ENCODE data around the gene TTC7B. TPM values are rescaled to one million over a fixed set of nuclear protein-coding genes. Genes with fewer than 3 reads are reported as not detected.
"Not testable (repeated sequence)": the region's sequence is repeated elsewhere in the genome, so short reads cannot be mapped to it uniquely, and the experiment has no call there.

Gene TTC7B
- total RNA-seq, 3 donors from 2014 or later: 5.0 to 6.0 (median 5.1) TPM

DNA sequence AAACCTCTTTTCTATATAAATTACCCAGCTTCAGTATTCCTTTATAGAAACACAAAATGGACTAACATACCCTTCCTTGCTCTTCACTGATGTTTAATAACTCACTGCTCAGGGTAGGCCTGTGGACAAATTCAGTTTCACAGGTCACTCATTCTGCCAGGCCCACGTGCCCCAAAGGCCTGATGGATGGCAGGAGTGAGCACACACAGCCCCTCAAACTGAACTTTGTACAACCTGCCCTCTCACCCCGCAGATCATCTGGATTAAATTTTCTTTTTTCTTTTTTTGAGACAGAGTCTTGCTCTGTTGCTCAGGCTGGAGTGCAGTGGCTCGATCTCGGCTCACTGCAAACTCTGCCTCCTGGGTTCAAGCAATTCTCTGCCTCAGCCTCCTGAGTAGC is 24.4 kb upstream of the TTC7B start:
- not testable (repeated sequence) for H3K36me3 Mint-ChIP-seq (ENCODE audit: insufficient read depth); DNase-seq; H3K4me3 Mint-ChIP-seq; H3K9me3 Mint-ChIP-seq; H3K27me3 Mint-ChIP-seq (ENCODE audit: low read depth); ATAC-seq
- peaks cover 15% of the 10 kb centered on the region for H3K4me1 Mint-ChIP-seq (ENCODE audit: low read depth)

DNA sequence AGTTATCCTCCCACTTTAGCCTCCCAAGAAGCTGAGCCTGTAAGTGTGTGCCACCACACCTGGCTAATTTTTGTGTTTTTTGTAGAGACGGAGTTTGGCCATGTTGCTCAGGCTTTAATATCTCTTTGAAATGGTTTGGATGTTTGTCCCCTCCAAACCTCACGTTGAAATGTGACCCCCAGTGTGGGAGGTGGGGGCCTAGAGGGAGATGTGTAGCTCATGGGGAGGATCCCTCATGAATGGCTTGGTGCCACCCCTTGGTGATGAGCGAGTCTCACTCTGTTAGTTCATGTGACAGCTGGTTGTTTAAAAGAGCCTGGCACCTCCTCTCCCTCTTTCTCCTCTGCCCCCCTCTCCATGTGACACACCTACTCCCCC is 23.6 kb upstream of the TTC7B start:
- DNase-seq: no peak
- no peak for ATAC-seq
- H3K36me3 Mint-ChIP-seq (ENCODE audit: insufficient read depth): no peaks in the 10 kb centered on the region
- no peaks in the 10 kb centered on the region for H3K9me3 Mint-ChIP-seq
- H3K4me1 Mint-ChIP-seq (ENCODE audit: low read depth): peaks cover 18% of the 10 kb centered on the region
- H3K4me3 Mint-ChIP-seq: no peak overlapping the region
- no peaks in the 10 kb centered on the region for H3K27me3 Mint-ChIP-seq (ENCODE audit: low read depth)

DNA sequence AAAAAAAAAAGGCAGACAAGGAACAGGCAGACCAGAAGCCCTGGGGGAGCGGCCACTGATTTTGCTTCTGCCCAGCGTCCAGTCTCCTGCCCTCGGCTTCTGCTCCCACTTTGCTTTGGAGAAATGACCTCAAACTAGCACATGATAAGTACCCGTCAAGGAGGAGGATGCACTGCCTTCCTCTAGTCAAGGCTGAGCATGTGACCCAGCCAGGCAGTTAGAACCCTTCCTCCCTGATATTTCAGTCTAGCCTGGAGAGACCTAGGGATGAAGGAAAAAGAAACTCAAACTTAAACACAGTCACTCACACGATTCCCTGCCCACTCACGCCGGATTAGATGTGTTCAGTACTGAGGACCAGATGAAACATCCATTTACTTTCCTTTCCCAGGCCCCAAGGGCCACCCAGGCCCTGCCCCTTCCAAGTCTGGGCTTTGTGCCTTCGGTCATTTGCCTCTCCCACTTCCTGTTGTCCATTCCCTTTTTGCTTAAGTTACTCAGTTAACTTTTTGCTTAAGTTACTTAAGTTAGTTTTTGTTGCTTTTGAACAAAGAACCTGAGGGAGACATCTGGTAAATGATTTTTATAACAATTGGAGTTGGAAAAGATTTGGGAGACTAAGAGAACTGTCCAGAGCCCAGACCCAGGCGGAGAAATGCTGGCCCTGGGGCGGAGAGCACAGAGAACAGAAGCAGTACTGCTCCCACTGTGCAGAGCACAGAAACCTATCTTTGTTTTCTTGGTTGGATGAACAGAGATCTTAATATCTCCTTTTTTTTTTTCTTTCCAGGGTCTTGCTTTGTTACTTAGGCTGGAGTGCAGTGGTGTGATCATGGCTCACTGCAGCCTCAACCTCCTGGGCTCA is 23.0 kb upstream of the TTC7B start:
- H3K27me3 Mint-ChIP-seq (ENCODE audit: low read depth): no peaks in the 10 kb centered on the region
- peaks cover 19% of the 10 kb centered on the region for H3K4me1 Mint-ChIP-seq (ENCODE audit: low read depth)
- no peaks in the 10 kb centered on the region for H3K9me3 Mint-ChIP-seq
- H3K4me3 Mint-ChIP-seq: no peak overlapping the region
- H3K36me3 Mint-ChIP-seq (ENCODE audit: insufficient read depth): no peaks in the 10 kb centered on the region
- no peak for ATAC-seq
- DNase-seq: no peak

DNA sequence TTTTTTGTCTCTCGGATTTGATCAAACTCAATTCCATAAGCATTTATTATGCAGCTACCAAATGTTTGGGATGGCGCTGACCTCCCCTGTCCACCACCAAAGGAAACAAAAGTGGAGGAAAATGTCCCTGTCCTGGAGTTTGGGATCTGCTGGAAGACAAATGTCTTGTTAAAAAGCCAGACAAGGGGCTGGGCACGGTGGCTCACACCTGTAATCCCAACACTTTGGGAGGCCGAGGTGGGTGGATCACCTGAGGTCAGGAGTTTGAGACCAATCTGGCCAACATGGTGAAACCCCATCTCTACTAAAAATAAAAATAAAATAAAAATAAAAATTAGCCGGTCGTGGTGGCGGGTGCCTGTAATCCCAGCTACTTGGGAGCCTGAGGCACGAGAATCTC is 22.3 kb upstream of the TTC7B start:
- DNase-seq; H3K36me3 Mint-ChIP-seq (ENCODE audit: insufficient read depth); H3K4me3 Mint-ChIP-seq; H3K27me3 Mint-ChIP-seq (ENCODE audit: low read depth); H3K9me3 Mint-ChIP-seq; ATAC-seq: not testable (repeated sequence)
- peaks cover 19% of the 10 kb centered on the region for H3K4me1 Mint-ChIP-seq (ENCODE audit: low read depth)

DNA sequence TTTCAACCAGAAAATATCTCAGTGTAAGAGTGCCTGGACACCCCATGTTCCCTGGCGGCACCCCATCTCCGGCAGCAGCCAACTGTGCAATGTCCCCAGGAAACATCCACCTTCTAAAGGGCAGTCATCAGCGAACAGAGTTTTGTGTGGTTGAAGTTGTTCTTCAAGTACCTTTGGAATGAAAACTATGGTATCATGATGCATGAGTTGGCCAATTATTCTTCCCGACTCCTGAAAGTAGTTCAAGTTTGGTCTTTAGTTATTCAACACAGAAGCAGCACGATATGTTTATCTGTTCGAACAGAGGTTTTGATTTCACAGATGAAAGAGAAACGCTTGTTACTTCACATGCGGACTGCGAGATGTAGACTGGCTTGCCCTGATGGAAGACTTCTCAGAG is 21.1 kb upstream of the TTC7B start:
- Mint-ChIP-seq H3K4me1 (ENCODE audit: low read depth) (peaks cover 14% of the 10 kb centered on the region), H3K4me3 (no peak overlapping the region), H3K9me3 (no peaks in the 10 kb centered on the region), H3K27me3 (ENCODE audit: low read depth) (no peaks in the 10 kb centered on the region), H3K36me3 (ENCODE audit: insufficient read depth) (no peaks in the 10 kb centered on the region)
- ATAC-seq (no peak), DNase-seq (no peak)

DNA sequence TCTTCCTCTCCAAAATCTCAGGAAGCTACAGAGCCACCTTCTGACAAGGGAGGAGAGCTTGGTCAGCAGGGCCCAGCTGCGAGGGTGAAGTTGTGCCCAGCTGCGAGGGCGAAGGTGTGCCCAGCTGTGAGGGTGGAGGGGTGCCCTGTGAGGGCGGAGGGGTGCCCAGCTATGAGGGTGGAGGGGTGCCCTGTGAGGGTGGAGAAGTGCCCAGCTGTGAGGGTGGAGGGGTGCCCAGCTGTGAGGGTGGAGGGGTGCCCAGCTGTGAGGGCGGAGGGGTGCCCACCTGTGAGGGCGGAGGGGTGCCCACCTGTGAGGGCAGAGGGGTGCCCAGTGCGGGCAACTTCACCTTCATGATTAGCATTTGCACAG is 20.4 kb upstream of the TTC7B start:
- H3K4me3 Mint-ChIP-seq: no peak overlapping the region
- H3K4me1 Mint-ChIP-seq (ENCODE audit: low read depth): peaks cover 14% of the 10 kb centered on the region
- no peaks in the 10 kb centered on the region for H3K27me3 Mint-ChIP-seq (ENCODE audit: low read depth)
- H3K36me3 Mint-ChIP-seq (ENCODE audit: insufficient read depth): no peaks in the 10 kb centered on the region
- no peak for DNase-seq
- no peaks in the 10 kb centered on the region for H3K9me3 Mint-ChIP-seq
- peak in 1 of 2 donors; percentile 21 for ATAC-seq

DNA sequence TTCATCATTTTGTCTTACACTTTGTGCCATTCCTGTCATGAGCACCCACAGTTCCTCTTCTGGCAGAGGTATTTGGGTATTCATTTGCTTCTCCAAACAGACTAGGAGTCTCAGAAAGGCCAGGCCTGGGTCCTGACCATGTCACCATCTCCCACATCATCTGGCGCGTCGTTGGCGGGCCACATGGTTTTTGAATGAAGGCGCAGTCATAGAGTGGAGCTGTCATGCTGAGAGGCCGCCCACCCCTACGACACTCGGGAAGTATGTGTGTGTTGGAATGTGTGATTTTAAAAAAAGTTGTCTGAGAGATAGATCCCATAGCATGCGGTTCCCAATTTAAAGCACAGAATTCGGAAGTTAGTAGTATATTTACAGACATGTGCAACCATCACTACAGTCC is 15.6 kb upstream of the TTC7B start:
- Mint-ChIP-seq H3K4me3 (no peak overlapping the region), H3K36me3 (ENCODE audit: insufficient read depth) (no peaks in the 10 kb centered on the region), H3K27me3 (ENCODE audit: low read depth) (no peaks in the 10 kb centered on the region), H3K4me1 (ENCODE audit: low read depth) (peaks cover 28% of the 10 kb centered on the region), H3K9me3 (no peaks in the 10 kb centered on the region)
- ATAC-seq (no peak), DNase-seq (no peak)

DNA sequence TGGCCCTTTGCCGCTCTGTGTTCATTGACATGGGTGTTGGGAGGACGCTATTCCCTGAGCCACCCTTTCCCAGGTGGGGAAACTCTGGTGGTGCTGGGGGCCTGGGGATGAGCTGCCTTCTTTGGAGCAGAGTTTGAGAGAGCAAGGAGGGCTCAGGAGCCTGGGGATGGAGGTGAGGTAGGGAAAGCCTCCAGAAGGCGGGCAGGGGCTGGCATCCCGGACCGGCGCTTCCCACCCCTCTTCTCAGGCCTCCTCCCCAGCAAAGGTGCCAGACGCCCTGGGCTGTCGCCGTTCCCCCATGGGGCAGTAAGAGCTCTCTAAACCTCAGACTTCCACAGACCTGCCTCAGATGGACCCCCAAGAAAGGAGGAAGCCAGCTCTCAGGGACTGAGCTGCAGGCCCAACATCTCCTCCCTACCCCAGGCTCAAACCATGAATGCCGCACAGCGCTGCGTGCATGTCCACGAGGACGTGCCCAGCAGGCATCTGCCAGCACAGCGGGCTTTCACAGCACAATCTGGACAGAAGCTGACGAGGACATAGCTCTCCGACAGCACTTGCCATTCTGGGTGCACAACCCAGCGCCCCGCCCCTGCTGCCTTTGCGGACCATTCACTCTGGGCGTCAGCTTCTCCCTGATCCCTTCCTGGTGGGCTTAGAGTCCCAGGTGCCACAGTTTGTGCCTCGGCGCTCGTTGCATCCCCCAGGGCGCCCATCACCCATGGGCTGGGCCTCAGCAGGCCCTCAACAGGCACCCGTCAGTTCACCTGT is 14.9 kb upstream of the TTC7B start:
- Mint-ChIP-seq H3K9me3 (no peaks in the 10 kb centered on the region), H3K27me3 (ENCODE audit: low read depth) (no peaks in the 10 kb centered on the region), H3K36me3 (ENCODE audit: insufficient read depth) (no peaks in the 10 kb centered on the region), H3K4me3 (no peak overlapping the region), H3K4me1 (ENCODE audit: low read depth) (peaks cover 24% of the 10 kb centered on the region)
- ATAC-seq (no peak), DNase-seq (no peak)

DNA sequence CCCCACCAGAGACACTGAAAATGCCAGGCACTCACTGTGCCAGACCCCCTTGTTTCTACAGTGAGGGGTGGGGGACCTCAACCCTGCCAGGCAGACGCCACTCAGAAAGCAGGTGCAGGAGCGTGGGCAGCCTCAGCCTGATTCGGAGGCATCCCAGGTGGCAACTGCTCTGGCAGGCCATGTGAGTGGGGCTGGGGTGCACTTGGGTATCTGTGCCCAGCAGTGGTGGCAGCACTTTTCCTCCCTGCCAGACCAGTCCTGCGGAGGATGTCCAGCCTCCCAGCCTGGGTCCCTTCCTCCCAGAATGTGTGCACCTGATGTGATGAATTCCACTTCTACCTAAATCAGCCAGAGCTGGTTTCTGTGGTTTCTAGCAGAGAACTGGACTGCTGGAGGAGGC is 13.4 kb upstream of the TTC7B start:
- H3K27me3 Mint-ChIP-seq (ENCODE audit: low read depth): no peaks in the 10 kb centered on the region
- no peaks in the 10 kb centered on the region for H3K9me3 Mint-ChIP-seq
- no peaks in the 10 kb centered on the region for H3K36me3 Mint-ChIP-seq (ENCODE audit: insufficient read depth)
- DNase-seq: no peak
- H3K4me3 Mint-ChIP-seq: no peak overlapping the region
- peaks cover 16% of the 10 kb centered on the region for H3K4me1 Mint-ChIP-seq (ENCODE audit: low read depth)
- no peak for ATAC-seq

DNA sequence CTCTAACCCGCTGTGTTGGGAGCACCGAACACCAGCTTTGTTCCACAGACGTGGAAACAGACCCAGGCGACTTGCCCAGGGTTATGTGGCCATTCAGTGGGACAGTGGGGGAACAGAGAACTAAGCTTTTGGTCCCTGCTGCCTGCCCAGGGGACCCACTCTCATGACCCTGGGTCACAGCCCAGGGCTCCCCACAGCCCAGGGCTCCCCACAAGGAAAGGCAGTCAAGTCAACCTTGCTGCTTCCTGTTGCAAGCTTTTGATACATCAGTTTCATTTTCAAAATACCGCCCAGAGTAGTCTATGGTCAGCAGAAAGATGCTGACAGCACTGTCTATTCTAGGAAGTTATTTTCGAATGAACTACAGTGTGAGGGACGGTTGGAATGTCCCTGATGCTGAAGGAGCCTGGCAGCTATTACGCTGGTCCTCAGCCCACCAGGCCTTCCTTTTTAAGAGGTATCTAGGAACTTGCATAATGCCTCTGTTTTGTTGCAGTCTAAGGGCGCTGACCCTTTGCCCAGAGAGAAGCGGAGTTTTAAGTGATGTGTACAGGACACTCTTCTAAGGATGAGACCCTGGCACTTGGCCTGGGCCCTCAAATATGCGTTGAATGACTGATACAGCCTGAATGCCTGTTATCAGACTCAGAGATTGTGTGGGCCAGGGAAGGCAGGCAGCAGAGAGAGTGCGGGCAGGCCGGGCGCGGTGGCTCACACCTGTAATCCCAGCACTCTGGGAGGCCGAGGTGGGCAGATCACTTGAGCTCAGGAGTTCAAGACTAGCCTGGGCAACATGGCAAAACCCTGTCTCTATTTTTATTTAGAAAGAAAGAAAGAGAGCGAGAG is 12.6 kb upstream of the TTC7B start:
- H3K4me1 Mint-ChIP-seq (ENCODE audit: low read depth): peaks cover 16% of the 10 kb centered on the region
- ATAC-seq: peak; percentile 24 to 29
- H3K9me3 Mint-ChIP-seq: peaks cover 4% of the 10 kb centered on the region
- no peaks in the 10 kb centered on the region for H3K27me3 Mint-ChIP-seq (ENCODE audit: low read depth)
- DNase-seq: no peak
- H3K4me3 Mint-ChIP-seq: peak overlapping the region; percentile 73
- no peaks in the 10 kb centered on the region for H3K36me3 Mint-ChIP-seq (ENCODE audit: insufficient read depth)

DNA sequence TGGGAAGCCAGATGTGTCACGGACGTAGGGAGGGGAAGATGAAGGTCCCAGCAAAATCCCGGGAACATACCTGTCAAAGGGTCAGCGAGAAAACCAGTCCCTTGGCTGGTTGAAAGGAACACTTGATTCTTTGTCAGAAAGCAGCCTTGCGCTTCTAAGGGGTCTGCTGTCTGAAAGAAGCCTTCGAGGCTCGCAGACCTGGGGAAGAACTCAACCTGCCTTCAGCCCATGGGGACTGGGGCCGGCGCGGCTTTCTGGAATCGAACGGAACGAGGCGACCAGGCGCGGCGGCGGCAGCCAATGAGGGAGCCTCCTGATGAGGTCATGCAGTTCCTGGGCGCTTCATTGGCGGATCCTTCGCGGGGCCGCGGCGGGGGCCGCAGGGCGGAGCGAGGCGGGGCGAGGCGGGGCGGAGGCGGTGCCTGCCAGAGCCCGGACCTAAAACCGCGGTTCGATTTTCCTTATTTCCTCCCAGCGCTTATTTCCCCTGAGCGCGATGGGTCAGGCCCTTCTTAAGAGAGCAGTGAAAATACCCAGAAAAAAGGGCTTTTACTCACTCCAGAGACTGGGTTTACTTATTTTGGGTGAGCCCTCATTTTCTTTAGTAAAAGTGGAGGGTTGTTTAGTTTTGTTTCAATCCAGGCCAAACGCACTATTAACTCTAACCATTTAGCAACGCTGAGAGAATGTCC is 11.8 kb upstream of the TTC7B start:
- DNase-seq (peak; percentile 86), ATAC-seq (peak; percentile 100)
- H3K4me3 Mint-ChIP-seq: peak overlapping the region; percentile 73
- no peaks in the 10 kb centered on the region for H3K27me3 Mint-ChIP-seq (ENCODE audit: low read depth)
- H3K4me1 Mint-ChIP-seq (ENCODE audit: low read depth): peaks cover 16% of the 10 kb centered on the region
- no peaks in the 10 kb centered on the region for H3K36me3 Mint-ChIP-seq (ENCODE audit: insufficient read depth)
- peaks cover 8% of the 10 kb centered on the region for H3K9me3 Mint-ChIP-seq

DNA sequence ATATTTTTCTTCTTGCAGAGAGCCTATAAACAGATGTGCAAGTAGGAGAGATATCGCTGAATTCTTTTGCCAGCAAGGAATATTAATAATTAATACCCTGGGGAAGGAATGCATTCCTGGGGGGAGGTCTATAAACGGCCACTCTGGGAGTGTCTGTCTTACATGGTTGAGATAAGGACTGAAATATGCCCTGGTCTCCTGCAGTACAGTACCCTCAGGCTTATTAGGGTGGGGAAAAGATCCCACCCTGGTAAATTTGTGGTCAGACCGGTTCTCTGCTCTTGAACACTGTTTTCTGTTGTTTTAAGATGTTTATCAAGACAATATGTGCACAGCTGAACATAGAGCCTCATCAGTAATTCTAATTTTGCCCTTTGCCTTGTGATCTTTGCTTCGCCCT is 7.3 kb upstream of the TTC7B start:
- not testable (repeated sequence) for H3K9me3 Mint-ChIP-seq; ATAC-seq; DNase-seq; H3K36me3 Mint-ChIP-seq (ENCODE audit: insufficient read depth); H3K27me3 Mint-ChIP-seq (ENCODE audit: low read depth); H3K4me3 Mint-ChIP-seq
- H3K4me1 Mint-ChIP-seq (ENCODE audit: low read depth): peaks cover 22% of the 10 kb centered on the region

DNA sequence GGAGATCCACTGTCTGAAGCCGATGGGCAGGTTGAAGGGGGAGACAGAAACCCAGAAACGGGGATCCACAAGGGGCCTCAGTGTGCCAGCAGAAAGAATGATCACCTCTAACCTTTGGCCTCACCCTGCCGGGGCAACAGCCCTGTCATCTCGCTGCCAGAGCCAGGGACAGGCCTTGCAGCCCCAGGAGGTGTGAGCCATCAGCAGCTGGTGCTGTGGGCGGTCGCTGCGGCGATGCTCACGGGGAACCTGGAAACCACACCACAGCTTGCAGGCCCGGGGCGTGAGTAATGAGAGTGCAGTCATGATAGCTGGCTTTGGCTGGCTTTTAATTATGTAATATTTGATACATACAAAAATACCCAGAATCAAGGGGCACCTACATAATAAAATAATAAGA is 4.7 kb upstream of the TTC7B start:
- H3K4me1 Mint-ChIP-seq (ENCODE audit: low read depth): peaks cover 13% of the 10 kb centered on the region
- H3K36me3 Mint-ChIP-seq (ENCODE audit: insufficient read depth): no peaks in the 10 kb centered on the region
- peak; percentile 73 for DNase-seq
- H3K4me3 Mint-ChIP-seq: no peak overlapping the region
- H3K9me3 Mint-ChIP-seq: peaks cover 8% of the 10 kb centered on the region
- ATAC-seq: peak; percentile 94 to 95
- peaks cover 7% of the 10 kb centered on the region for H3K27me3 Mint-ChIP-seq (ENCODE audit: low read depth)
